Raji (cell line): ENCODE results near the gene VAV2.

ENCODE experiments used
- POLR2A ChIP-seq: IDR thresholded peaks from 2 replicates; pipeline ENCODE4 v1.6.1; 2011; ENCODE audit warnings: low read depth, low read length, control low read depth; ENCODE audit not compliant: insufficient read depth

Gene VAV2

DNA sequence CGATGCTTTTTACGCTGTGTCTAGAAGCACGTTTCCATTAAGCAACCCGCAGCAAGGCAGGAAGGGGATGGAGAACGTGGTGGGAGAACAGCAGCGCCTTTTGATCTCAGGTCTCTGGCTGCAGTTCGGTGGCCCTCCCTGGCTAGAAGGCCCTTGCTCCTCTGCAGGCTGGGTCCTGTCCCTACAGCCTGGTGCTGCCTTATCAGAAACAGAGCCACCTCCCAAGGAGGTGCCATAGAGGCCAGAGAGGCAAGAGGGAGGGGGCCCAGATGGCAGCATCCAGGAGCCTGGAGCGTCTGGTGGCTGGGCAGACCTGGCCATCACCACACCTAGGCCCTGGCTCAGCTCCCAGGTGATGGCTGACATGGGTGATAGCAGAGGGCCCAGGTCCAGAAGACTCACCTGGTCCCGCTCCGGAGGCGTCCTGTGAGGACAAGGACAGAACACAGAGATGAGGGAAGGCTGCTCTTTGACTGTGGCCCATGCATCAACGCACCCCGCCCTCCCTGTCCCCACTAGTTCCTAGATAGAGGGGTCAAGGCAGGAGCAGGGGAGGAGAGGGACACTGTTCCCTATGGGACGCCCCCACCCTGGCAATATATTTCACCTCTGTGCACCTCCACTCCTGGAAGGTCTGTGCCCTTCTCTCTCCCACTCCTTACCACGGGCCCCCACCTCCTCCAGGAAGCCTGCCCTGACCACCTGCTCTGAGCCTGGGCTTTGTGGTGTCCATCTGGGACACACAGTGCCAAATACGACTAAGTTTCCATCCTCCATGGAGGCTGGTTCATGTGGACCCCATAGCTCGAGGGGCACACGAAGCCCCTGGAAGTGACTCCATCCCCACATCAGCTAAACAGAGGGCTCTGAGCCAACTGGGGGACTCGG lies 212.4 kb downstream of the VAV2 start:
- no peak for TF ChIP-seq POLR2A

DNA sequence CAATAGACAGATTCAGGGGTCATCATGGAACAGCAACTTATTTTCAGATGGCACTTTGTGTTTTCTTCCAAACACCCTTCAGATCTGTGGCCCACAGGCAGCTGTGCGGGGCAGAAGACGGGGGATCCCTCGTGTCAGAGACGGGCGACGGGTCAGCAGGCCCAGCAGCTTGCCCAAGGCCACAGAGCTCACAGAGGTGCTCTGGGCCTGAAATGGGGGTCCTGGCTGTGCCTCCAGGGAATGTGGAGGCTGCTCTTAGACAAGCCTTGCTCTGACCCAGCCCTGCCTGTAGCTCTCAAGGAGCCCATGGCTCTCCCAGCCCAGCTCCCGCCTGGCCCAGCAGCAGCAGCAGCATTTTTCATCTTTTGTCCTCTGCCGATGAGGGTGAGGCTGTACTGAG lies 213.0 kb downstream of the VAV2 start:
- no peak for TF ChIP-seq POLR2A

DNA sequence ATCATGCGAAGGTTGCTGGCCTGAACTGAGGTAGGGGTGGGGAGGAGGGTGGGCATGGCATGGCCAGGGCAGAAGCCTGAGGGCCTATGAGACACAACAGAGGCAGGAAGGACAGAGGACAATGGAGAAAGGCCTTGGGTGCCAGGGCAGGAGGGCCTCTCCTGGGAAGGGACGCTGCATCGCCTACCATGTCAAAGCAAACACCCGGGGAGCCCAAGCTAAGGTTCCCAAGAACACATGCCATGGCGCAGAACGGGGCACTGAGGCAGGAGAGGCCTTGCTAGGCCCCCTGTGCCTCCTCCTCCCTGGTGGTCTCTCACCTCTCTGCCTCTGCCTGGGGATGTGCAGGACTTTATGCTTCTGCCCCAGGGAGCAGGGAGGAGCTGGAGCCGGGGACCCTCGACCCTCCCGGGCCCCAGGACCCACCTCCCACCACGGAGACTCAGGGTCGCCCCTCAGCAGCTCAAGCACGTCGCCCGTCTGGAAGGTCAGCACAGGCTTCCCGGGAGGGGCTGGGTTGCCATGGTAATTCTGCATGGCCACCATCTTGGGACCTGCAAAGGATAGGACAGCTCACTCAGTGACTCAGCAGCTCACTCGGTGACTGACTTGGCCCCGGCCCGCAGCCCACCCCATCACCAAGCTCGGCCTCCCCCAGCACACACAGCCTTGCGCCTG lies 213.6 kb downstream of the VAV2 start:
- TF ChIP-seq POLR2A = no peak

DNA sequence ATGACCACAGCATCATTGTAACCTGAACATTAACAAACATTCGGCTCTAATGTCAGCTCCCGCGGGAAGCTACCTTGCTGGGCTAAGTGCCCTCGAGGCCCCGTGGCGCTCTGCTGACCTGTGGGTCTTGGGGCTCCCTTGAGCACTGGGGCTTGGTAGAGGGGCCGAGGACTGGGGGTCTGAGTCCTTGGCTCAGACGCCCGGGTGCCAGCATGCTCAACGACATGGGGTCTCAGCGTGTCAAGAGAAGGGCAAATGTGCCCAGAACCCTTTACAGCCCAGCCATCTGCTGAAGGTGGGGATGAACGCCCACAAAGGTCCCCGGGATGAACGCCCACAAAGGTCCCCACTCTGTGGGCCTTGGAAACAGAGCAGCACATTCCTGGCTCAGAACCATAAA lies 214.3 kb downstream of the VAV2 start:
- TF ChIP-seq POLR2A = no peak

DNA sequence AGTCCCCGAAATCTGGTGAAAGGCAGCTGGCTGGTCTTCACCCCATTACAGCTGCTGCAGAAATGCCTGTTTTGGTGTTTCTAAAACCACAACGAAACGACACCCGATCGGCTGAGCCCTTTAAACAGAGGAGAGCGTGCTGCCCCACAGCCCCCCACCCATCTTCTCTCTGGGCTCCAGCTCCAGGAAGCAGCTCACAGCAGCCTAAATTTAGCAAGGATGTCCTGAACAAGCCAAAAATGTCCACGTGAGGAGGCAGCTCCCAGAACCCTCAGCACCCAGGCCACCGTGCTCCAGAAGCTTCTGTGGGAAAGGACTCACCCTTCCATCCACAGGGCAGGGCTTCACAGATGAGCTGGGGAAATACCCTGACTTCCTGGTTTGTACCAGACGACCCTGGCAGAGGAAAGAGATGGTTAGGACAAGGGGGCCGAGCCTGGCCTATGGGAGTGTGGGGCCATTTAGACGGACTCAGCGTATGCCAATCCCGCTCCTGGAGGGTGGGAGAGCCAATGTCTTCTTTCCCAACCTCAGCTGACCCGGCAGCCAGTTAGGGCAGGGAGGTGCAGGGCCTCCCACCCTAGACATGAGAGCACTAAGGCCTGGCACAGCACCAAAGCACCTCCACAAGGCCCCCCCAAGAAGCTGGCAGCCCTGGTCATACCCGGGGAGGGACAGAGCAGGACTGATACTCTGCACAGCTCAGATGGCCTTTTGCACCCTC lies 214.9 kb downstream of the VAV2 start:
- TF ChIP-seq POLR2A = no peak

DNA sequence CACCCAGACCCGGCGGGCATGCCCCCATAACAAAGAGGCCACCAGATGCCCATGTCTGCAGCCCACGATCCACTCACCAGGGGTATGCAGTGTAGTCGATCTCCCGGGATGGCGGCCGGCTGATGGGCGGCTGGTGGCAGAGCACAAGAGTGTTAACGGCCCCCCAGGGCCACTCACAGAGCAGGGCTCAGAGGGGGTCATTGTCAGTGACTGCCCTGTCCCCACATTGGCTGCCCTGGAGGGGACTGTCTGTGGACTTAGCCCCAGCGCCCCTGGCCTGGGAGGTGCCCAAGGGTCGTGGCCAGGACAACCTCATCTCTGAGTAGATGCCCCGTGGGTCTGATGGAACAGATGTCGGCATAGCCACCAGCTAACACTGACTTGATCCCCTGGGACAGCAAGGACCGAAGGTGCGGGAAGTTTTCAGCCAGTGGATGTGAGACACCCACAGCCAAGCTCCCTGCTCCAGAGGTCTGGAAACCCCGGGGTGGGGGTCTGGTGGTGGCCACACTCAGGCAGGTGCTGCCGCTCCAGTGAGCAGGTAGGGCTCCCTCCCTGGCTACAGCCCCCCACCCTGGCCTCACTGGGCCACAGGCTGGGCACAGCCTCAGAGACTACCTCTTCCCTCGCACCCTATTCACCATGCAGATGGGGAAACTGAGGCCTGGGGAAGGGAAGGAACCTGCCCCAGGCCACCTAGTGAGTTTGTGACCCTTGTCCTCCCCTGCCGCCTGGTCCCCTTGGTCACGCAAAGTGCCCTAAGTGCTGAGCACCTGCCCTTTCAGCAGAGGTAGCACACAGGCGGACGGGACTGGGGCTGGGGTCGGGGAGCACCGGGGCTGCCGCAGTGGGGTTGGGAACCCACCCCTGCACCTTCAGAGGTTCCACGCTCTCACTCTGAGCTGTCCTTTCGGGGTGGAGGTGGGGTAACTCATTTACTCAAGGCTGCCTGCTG lies 215.9 kb downstream of the VAV2 start:
- no peak for TF ChIP-seq POLR2A

DNA sequence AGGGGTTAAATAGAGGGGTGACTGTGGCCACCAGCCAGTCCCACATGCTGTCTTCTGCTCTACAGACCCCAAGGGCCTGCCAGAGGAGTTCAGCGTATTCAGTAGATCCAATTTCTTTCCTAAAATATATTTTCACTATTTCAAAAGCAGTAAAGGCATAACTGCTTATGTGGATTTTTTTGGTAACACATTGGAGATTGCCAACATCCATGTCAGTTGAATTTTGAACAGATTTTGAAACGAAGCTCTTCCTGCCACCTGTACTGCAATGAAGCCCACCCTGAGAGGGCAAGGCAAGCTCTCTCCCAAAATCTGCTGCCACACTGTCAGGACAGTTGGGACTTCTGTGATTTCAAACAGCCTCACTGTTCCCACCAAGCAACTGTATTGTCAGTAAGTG lies 216.8 kb downstream of the VAV2 start:
- no peak for TF ChIP-seq POLR2A

DNA sequence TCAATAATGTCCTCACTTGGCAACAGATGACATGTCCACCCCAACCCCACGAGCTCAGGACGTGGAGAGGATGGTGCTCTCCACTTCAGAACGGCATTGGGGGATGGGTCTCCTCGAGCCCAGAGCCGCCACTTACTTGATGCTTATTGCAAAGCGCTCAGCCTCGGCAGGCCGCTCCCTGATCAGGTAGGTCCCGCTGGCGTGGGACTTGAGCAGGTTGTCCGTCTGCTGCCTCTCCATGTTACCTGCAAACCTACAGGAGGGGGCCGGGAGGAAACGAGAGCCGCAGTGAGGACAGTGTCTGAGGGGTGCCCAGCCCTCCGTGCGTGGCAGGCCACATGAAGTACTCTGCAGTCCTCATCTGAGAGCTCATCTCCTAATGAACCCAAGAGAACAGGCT lies 217.3 kb downstream of the VAV2 start:
- TF ChIP-seq POLR2A = no peak

DNA sequence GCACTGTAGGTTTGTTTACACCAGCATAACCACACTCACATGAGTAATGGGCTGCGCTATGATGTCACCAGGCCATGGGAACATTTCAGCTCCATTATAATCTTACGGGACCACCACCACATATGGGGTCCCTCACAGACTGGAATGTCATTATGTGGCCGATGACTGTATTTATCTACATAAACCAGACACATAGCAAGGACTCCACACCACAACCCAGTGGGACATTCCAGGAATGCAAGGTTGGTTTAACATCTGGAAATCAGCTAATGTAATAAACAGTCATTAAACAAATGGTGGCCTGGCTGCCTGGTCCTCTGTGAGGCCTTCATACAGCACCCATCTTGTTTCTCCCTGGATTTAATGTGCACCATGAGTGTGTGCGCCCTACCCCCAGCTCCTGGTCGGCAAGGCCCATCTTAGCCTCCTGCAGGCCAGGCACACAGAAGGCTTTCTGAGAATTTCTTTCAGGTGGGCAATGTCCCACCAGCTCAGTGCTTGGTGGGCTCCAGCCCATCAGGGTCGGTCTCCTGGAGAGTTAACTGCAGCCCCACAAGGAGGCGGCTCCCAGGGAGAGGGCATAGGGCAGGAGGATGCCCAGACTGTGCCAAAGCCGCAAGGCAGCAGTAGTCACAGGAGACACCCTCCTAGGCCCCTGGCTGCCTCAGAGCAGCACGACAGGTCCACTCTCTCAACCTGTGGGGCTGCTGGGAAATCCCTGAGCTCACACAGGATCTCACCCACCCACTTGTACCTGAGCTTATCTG lies 218.1 kb downstream of the VAV2 start:
- no peak for TF ChIP-seq POLR2A

DNA sequence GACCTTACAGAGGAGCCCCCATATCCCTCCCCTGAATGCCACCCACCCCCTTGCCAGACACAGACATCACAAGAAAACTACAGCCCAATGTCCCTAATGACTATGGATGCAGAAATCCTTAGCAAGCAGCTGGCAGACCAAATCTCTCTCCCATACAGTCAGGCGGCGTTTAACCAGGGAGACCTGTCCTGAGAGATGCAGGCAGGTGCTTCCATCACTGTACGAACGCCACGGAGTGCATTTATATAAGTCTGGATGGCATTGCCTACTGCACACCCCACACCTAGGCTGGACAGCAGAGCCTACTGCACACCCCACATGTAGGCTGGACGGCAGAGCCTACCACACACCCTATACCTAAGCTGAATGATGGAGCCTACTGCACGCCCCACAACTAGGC lies 219.5 kb downstream of the VAV2 start:
- no peak for TF ChIP-seq POLR2A

DNA sequence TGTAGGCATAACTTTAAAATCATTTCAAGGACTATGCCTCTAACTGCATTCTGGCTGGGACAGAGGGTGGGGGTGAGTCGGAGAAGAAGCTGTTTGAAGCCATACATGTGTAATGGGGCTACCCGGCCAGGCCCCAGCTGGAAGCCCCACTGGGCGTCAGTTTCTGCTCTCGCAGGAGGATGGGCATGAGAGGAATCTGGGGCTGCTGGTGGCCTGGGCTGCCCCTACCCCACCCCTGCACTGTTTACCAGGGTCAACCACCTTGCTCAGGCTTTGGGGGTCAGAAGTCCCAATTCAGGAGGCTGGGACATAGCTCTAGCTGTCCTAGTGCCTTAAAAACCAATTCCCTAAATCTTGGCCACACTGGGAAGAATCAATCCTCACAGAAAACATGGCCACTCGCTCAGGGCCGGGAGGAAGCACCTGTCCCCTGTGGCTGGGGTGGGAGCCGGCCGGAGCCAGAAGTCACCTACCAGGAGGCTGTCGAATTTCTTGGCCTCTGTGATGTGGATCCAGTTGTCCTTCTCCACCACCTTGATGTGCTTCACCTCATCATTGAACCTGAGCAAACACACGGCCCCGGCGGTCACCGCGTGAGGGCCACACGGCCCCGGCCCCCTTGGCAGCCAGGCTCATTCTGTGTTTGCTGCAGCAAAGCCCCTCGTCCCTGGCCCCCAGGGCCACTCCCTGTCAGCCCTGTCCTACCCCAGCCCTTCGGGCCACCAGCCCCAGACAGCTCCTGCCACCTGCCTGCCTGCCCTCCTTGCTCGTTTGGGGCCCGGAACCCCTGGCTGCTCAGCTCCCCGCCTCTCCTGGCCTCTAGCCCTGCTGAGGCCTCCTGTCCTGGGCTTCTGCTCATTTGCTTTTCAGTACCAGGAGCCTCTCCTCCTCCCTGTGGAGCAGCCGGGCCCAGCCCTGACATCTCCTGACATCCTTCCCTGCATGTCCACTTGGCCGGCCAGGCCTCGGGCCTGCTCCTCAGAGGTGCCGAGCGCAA lies 220.3 kb downstream of the VAV2 start:
- TF ChIP-seq POLR2A = no peak

DNA sequence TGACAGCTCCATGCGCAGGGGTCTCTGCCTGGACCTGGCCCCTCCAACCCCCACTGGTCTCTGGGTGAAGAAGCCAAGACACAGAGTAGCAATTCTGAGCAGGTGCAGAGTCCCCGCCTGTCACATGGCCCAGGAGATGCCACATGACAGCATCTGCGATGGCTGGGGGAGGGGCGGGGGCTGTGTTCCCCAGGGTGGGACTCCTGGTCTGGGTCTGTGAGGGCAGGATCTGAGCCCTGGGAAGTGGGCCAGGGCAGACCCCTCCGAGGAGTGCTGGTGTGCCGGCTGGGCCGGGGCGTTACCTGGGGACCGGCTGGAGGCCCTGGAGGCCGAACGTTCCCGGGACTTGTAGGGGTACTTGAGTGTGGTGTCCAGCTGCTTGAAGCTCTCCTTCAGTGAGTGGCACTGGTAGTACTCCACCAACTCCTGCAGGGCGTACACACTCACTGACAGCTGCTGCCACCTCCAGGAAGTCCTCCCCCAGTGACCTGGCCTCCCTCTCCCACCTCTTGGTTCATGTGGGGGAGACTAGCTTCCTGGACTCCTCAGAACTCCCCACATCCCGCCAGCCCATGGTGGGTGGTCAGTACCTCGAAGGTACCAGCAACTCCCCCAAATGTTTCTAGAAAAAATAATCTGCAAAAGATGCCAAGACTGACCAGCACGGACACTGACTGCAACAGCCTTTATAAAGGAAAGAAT lies 221.9 kb downstream of the VAV2 start:
- no peak for TF ChIP-seq POLR2A

DNA sequence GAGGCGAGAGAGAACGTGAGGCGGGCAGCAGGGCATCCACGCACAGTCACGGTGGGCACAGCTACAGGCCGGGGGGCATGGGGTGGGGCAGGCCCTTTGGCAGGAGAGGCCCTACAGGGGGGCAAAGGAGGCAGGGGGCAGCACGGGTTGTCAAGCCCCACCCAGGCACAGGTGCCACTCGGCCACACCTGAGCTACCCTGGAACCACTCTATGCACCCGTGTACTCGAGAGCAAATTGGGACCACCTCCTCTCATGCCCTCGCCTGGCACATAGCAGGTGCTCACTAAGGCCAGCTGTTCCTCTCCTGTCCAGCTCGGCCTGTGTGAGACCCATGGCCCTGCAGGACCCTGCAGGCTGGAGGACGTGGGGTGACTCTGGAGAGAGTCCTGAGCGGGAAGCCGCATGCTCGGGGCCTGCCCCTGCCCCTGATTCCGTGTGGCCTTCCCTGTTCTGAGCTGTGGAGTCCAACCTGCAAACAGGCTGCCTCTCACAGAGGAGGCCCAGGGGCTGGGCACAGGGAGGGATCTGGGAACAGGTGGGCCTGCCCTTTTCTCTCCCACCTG lies 222.5 kb downstream of the VAV2 start:
- no peak for TF ChIP-seq POLR2A
